GM23338 (cell line): Measurements from ENCODE around the gene IMPG1. TPM values are rescaled to one million over a fixed set of nuclear protein-coding genes. Genes with fewer than 3 reads are reported as not detected.

ENCODE experiments used
- ATAC-seq: fragments of 200-7000 bp; cut with Tn5 transposase; 3 replicates; pipeline ENCODE4 v1.9.1; 2020
- DNase-seq: peaks from one replicate; pipeline ENCODE4 v3.0.0-alpha.2; 2015; ENCODE audit warnings: low spot score
- H2AFZ ChIP-seq: fragments of 200-600 bp; sonication (generic); 2 replicates; pipeline ENCODE4 v1.8.0; 2016; ENCODE audit warnings: antibody characterized with exemption, mild to moderate bottlenecking, moderate library complexity
- H3F3A ChIP-seq: fragments of 200-600 bp; sonication (generic); replicated peaks from 2 replicates; pipeline ENCODE4 v1.8.0; 2017; ENCODE audit warnings: antibody characterized with exemption, mixed run types, low read depth
- H3K27ac ChIP-seq: fragments of 200-600 bp; sonication (generic); 2 replicates; pipeline ENCODE4 v1.6.1; 2016; ENCODE audit warnings: low read depth
- H3K27me3 ChIP-seq: fragments of 200-600 bp; sonication (generic); 2 replicates; pipeline ENCODE4 v1.8.0; 2016; ENCODE audit warnings: mild to moderate bottlenecking, mixed run types, moderate library complexity; ENCODE audit not compliant: insufficient read depth
- H3K36me3 ChIP-seq: fragments of 200-600 bp; sonication (generic); 2 replicates; pipeline ENCODE4 v1.8.0; 2016; ENCODE audit warnings: mild to moderate bottlenecking; ENCODE audit not compliant: insufficient read depth
- H3K4me1 ChIP-seq: fragments of 200-600 bp; sonication (generic); 2 replicates; pipeline ENCODE4 v1.8.0; 2016; ENCODE audit warnings: mild to moderate bottlenecking, moderate library complexity; ENCODE audit not compliant: insufficient read depth
- H3K4me2 ChIP-seq: fragments of 200-600 bp; sonication (generic); 2 replicates; pipeline ENCODE4 v1.7.1; 2017; ENCODE audit warnings: mixed run types
- H3K4me3 ChIP-seq: fragments of 200-600 bp; sonication (generic); 2 replicates; pipeline ENCODE4 v1.6.1; 2016; ENCODE audit warnings: mixed run types
- H3K79me2 ChIP-seq: fragments of 200-600 bp; sonication (generic); replicated peaks from 2 replicates; pipeline ENCODE4 v1.8.0; 2017; ENCODE audit warnings: mild to moderate bottlenecking; ENCODE audit not compliant: insufficient read depth
- H3K9me2 ChIP-seq: fragments of 200-600 bp; sonication (generic); 2 replicates; pipeline ENCODE4 v1.8.0; 2017; ENCODE audit not compliant: insufficient read depth
- H4K20me1 ChIP-seq: fragments of 200-600 bp; sonication (generic); replicated peaks from 2 replicates; pipeline ENCODE4 v1.8.0; 2017; ENCODE audit warnings: mild to moderate bottlenecking; ENCODE audit not compliant: insufficient read depth
- H3K27ac Mint-ChIP-seq: 2 replicates; pipeline ENCODE4 v1.8.0; 2020; ENCODE audit warnings: inconsistent platforms, mild to moderate bottlenecking, moderate library complexity, mixed read lengths
- H3K27me3 Mint-ChIP-seq: 3 replicates; pipeline ENCODE4 v1.8.0; 2022; ENCODE audit warnings: low read depth, mild to moderate bottlenecking, moderate library complexity, mixed read lengths, inconsistent platforms; ENCODE audit not compliant: insufficient read depth, poor library complexity
- H3K36me3 Mint-ChIP-seq: 3 replicates; pipeline ENCODE4 v1.8.0; 2021; ENCODE audit warnings: low read depth, mild to moderate bottlenecking, inconsistent platforms, moderate library complexity, mixed read lengths
- H3K4me1 Mint-ChIP-seq: 3 replicates; pipeline ENCODE4 v1.8.0; 2020; ENCODE audit warnings: mild to moderate bottlenecking, inconsistent platforms, mixed read lengths
- H3K4me3 Mint-ChIP-seq: 3 replicates; pipeline ENCODE4 v1.8.0; 2021; ENCODE audit warnings: moderate library complexity, mild to moderate bottlenecking, inconsistent platforms, mixed read lengths
- H3K9me3 Mint-ChIP-seq: 3 replicates; pipeline ENCODE4 v1.8.0; 2020; ENCODE audit warnings: moderate library complexity, mild to moderate bottlenecking, inconsistent platforms, mixed read lengths
- CREB1 ChIP-seq: fragments of 250-450 bp; sonication (Bioruptor Pico); IDR thresholded peaks from 2 replicates; pipeline ENCODE4 v1.5.0; 2020; ENCODE audit warnings: low read depth, mild to moderate bottlenecking, moderate library complexity
- EZH2 ChIP-seq: fragments of 200-600 bp; sonication (generic); IDR thresholded peaks from one replicate; pipeline ENCODE4 v1.8.0; 2017; ENCODE audit warnings: antibody characterized with exemption, mild to moderate bottlenecking, low read depth; ENCODE audit not compliant: unreplicated experiment
- JUNB ChIP-seq: IDR thresholded peaks from one replicate; pipeline ENCODE4 v1.6.1; 2016; ENCODE audit warnings: antibody characterized with exemption; ENCODE audit not compliant: unreplicated experiment
- POLR2AphosphoS5 ChIP-seq: IDR thresholded peaks from 2 replicates; pipeline ENCODE4 v1.6.1; 2016; ENCODE audit warnings: antibody characterized with exemption, low read depth
- REST ChIP-seq: IDR thresholded peaks from one replicate; pipeline ENCODE4 v1.6.1; 2018; ENCODE audit warnings: antibody characterized with exemption; ENCODE audit not compliant: unreplicated experiment
- STAT1 ChIP-seq: IDR thresholded peaks from one replicate; pipeline ENCODE4 v1.6.1; 2016; ENCODE audit warnings: antibody characterized with exemption; ENCODE audit not compliant: unreplicated experiment
- ZNF114 ChIP-seq: fragments of 250-450 bp; sonication (Bioruptor Pico); IDR thresholded peaks from 2 replicates; pipeline ENCODE4 v1.5.0; 2020; ENCODE audit warnings: mild to moderate bottlenecking, moderate library complexity
- ZNF331 ChIP-seq: fragments of 250-450 bp; sonication (Bioruptor Pico); IDR thresholded peaks from 2 replicates; pipeline ENCODE4 v1.5.0; 2020; ENCODE audit warnings: low read depth, mild to moderate bottlenecking, moderate library complexity
- polyA plus RNA-seq: library from polyadenylated mRNA; unstranded; fragments of >200 nt; fragmentation: Nextera tagmentation; extraction: Ambion mirVana; gene quantifications from 2 replicates; pipeline ENCODE4 v1.2.1, GENCODE V29; 2016
- total RNA-seq: library from RNA; depleted of rRNA; stranded (reverse); fragments of >200 nt; shearing (Covaris generic); gene quantifications from 2 replicates; pipeline ENCODE4 v1.2.3, GENCODE V29; 2014
- TF ChIP-seq, protein P1 (sequence below), 2 experiments: fragments of 200-600 bp in 1 of 2; sonication (generic) in 1 of 2; conservative IDR thresholded peaks; 2 replicates each; pipeline versions ENCODE4 v1.5.1 to v1.6.1; 2016 to 2017; ENCODE audit warnings: antibody characterized with exemption in 2 of 2, low read depth in 2 of 2, mild to moderate bottlenecking in 2 of 2, moderate library complexity in 1 of 2
- TF ChIP-seq, protein P2 (sequence below): fragments of 250-450 bp; sonication (Bioruptor Pico); IDR thresholded peaks from 2 replicates; pipeline ENCODE4 v1.5.0; 2020; ENCODE audit warnings: mild to moderate bottlenecking, moderate library complexity

IMPG1 gene
- total and polyA plus RNA-seq, 2 experiments from 2014 or later = not detected

DNA sequence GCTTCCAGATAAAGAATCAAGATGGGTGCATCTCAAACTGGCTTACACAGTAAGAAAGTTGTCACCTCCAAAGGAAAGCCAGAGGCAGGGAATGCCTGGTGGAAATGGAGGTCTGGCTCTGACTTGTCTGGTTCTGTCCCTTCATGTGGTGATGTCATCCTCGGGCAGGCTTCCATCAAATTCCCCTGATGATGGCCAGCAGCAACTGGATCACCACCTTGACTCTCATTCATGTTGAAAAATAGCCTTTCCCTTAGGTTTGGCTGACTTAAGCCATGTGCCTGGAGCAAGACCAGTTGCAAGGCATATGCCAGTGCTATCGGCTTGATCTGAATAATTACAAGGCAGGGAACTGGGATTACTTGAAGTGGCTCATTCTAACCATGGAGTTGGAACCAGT lies 28.8 kb downstream of the IMPG1 start:
- Mint-ChIP-seq H3K4me1 (peaks cover 22% of the 10 kb centered on the region), H3K27ac (no peak overlapping the region), H3K36me3 (no peaks in the 10 kb centered on the region), H3K9me3 (no peaks in the 10 kb centered on the region), H3K4me3 (no peak overlapping the region), H3K27me3 (no peaks in the 10 kb centered on the region)
- Histone ChIP-seq H2AFZ (no peak overlapping the region), H3K4me3 (no peak overlapping the region), H3K4me1 (peaks cover 12% of the 10 kb centered on the region), H3K79me2 (no peaks in the 10 kb centered on the region), H3F3A (no peaks in the 10 kb centered on the region), H3K27ac (no peak overlapping the region), H3K27me3 (no peaks in the 10 kb centered on the region), H3K9me2 (peaks cover 4% of the 10 kb centered on the region; the same call in 1 of the 2 replicates), H3K4me2 (no peak overlapping the region), H4K20me1 (no peaks in the 10 kb centered on the region), H3K36me3 (no peaks in the 10 kb centered on the region)
- ATAC-seq = no peak
- TF ChIP-seq STAT1 (no peak), EZH2 (no peak), REST (no peak), CREB1 (CRISPR knock-in tag) (no peak), POLR2AphosphoS5 (no peak), ZNF114 (CRISPR knock-in tag) (no peak), JUNB (no peak), ZNF331 (CRISPR knock-in tag) (no peak)
- TF ChIP-seq, protein P1, sequence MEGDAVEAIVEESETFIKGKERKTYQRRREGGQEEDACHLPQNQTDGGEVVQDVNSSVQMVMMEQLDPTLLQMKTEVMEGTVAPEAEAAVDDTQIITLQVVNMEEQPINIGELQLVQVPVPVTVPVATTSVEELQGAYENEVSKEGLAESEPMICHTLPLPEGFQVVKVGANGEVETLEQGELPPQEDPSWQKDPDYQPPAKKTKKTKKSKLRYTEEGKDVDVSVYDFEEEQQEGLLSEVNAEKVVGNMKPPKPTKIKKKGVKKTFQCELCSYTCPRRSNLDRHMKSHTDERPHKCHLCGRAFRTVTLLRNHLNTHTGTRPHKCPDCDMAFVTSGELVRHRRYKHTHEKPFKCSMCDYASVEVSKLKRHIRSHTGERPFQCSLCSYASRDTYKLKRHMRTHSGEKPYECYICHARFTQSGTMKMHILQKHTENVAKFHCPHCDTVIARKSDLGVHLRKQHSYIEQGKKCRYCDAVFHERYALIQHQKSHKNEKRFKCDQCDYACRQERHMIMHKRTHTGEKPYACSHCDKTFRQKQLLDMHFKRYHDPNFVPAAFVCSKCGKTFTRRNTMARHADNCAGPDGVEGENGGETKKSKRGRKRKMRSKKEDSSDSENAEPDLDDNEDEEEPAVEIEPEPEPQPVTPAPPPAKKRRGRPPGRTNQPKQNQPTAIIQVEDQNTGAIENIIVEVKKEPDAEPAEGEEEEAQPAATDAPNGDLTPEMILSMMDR (conservative IDR thresholded peaks at IDR 0.05; ENCODE audit: low read depth in 2 of 2) = no peak
- TF ChIP-seq, protein P2, sequence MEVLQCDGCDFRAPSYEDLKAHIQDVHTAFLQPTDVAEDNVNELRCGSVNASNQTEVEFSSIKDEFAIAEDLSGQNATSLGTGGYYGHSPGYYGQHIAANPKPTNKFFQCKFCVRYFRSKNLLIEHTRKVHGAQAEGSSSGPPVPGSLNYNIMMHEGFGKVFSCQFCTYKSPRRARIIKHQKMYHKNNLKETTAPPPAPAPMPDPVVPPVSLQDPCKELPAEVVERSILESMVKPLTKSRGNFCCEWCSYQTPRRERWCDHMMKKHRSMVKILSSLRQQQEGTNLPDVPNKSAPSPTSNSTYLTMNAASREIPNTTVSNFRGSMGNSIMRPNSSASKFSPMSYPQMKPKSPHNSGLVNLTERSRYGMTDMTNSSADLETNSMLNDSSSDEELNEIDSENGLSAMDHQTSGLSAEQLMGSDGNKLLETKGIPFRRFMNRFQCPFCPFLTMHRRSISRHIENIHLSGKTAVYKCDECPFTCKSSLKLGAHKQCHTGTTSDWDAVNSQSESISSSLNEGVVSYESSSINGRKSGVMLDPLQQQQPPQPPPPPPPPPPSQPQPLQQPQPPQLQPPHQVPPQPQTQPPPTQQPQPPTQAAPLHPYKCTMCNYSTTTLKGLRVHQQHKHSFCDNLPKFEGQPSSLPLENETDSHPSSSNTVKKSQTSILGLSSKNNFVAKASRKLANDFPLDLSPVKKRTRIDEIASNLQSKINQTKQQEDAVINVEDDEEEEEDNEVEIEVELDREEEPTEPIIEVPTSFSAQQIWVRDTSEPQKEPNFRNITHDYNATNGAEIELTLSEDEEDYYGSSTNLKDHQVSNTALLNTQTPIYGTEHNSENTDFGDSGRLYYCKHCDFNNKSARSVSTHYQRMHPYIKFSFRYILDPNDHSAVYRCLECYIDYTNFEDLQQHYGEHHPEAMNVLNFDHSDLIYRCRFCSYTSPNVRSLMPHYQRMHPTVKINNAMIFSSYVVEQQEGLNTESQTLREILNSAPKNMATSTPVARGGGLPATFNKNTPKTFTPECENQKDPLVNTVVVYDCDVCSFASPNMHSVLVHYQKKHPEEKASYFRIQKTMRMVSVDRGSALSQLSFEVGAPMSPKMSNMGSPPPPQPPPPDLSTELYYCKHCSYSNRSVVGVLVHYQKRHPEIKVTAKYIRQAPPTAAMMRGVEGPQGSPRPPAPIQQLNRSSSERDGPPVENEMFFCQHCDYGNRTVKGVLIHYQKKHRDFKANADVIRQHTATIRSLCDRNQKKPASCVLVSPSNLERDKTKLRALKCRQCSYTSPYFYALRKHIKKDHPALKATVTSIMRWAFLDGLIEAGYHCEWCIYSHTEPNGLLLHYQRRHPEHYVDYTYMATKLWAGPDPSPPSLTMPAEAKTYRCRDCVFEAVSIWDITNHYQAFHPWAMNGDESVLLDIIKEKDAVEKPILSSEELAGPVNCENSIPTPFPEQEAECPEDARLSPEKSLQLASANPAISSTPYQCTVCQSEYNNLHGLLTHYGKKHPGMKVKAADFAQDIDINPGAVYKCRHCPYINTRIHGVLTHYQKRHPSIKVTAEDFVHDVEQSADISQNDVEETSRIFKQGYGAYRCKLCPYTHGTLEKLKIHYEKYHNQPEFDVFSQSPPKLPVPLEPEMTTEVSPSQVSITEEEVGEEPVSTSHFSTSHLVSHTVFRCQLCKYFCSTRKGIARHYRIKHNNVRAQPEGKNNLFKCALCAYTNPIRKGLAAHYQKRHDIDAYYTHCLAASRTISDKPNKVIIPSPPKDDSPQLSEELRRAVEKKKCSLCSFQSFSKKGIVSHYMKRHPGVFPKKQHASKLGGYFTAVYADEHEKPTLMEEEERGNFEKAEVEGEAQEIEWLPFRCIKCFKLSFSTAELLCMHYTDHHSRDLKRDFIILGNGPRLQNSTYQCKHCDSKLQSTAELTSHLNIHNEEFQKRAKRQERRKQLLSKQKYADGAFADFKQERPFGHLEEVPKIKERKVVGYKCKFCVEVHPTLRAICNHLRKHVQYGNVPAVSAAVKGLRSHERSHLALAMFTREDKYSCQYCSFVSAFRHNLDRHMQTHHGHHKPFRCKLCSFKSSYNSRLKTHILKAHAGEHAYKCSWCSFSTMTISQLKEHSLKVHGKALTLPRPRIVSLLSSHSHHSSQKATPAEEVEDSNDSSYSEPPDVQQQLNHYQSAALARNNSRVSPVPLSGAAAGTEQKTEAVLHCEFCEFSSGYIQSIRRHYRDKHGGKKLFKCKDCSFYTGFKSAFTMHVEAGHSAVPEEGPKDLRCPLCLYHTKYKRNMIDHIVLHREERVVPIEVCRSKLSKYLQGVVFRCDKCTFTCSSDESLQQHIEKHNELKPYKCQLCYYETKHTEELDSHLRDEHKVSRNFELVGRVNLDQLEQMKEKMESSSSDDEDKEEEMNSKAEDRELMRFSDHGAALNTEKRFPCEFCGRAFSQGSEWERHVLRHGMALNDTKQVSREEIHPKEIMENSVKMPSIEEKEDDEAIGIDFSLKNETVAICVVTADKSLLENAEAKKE (CRISPR knock-in tag) = no peak
- no peak for DNase-seq
